ENCODE data around the gene EMP3.

- TF ChIP-seq POLR2AphosphoS5 (IDR thresholded peaks at IDR 0.05), result no peak
- no peak for TF ChIP-seq CTCF (IDR thresholded peaks at IDR 0.05 in 8 of 11, conservative IDR thresholded peaks at IDR 0.05 in 3 of 11)
These were observed 29.9 kb upstream of the EMP3 start for GRCh38 chr19:48295458-48295857.

Data from spleen (tissue), 7 donors.